Measurements from ENCODE around the gene WDFY1. TPM values are rescaled to one million over a fixed set of nuclear protein-coding genes. Genes with fewer than 3 reads are reported as not detected.
A peak's percentile ranks its signal among the peaks of the same experiment; 100 is the strongest.

Gene WDFY1
- total RNA-seq, 4 donors from 2014 or later: 36.9 to 82.0 (median 65.0) TPM

GRCh38 chr2:223841436-223842190, 103.5 kb downstream of the WDFY1 start:
- DNase-seq: no peak
- TF ChIP-seq POLR2A (IDR thresholded peaks at IDR 0.05): no peak
- TF ChIP-seq CTCF (IDR thresholded peaks at IDR 0.05): no peak

GRCh38 chr2:223837287-223838061, 107.7 kb downstream of the WDFY1 start, which contains the start of gene AP1S3:
AP1S3 (minus strand) TSS chr2:223837582; CDS start chr2:223837450, 132 bp downstream.
- no peaks in the 10 kb centered on the region for H3K36me3 ChIP-seq
- DNase-seq: peak; percentile 84 to 93 (median 91)
- TF ChIP-seq POLR2A (IDR thresholded peaks at IDR 0.05) (peak; percentile 22 to 76), CTCF (IDR thresholded peaks at IDR 0.05) (peak in 3 of 6 experiments; percentile 13 to 37 (median 32))
- H3K9me3 ChIP-seq: no peaks in the 10 kb centered on the region
- H3K4me1 ChIP-seq: peaks cover 0 to 11% (median 1%) of the 10 kb centered on the region in 4 donors
- peak within 1 kb of the TSS; percentile 76 to 90 (median 84) for H3K27ac ChIP-seq
- H3K4me3 ChIP-seq: peak within 1 kb of the TSS; percentile 69 to 95 (median 80)
- H3K27me3 ChIP-seq: no peaks in the 10 kb centered on the region

More at GRCh38 chr2:223841436-223842190, 103.5 kb downstream of the WDFY1 start:
- peak overlapping the region in 2 of 4 donors; percentile 60 to 67 for H3K27ac ChIP-seq
- H3K9me3 ChIP-seq: no peaks in the 10 kb centered on the region
- no peaks in the 10 kb centered on the region for H3K36me3 ChIP-seq
- H3K4me1 ChIP-seq: peaks cover 0 to 3% (median 1%) of the 10 kb centered on the region in 4 donors
- no peaks in the 10 kb centered on the region for H3K27me3 ChIP-seq
- H3K4me3 ChIP-seq: no peak overlapping the region

GRCh38 chr2:223835701-223836532, 109.2 kb downstream of the WDFY1 start:
- Histone ChIP-seq H3K4me1 (peaks cover 0 to 14% (median 1%) of the 10 kb centered on the region in 4 donors), H3K27me3 (no peaks in the 10 kb centered on the region), H3K4me3 (peak overlapping the region; percentile 69 to 95 (median 80)), H3K27ac (peak overlapping the region in 2 of 4 donors; percentile 78 to 90), H3K9me3 (no peaks in the 10 kb centered on the region), H3K36me3 (no peaks in the 10 kb centered on the region)
- TF ChIP-seq POLR2A (IDR thresholded peaks at IDR 0.05): no peak
- TF ChIP-seq CTCF (IDR thresholded peaks at IDR 0.05): no peak
- DNase-seq: peak in 2 of 3 donors; percentile 89 to 90

- peaks cover 0 to 14% (median 1%) of the 10 kb centered on the region in 4 donors for H3K4me1 ChIP-seq
- no peaks in the 10 kb centered on the region for H3K27me3 ChIP-seq
- no peaks in the 10 kb centered on the region for H3K36me3 ChIP-seq
- H3K9me3 ChIP-seq: no peaks in the 10 kb centered on the region
- no peak overlapping the region for H3K27ac ChIP-seq
- TF ChIP-seq POLR2A (IDR thresholded peaks at IDR 0.05): no peak
- TF ChIP-seq CTCF (IDR thresholded peaks at IDR 0.05): no peak
- no peak for DNase-seq
- H3K4me3 ChIP-seq: no peak overlapping the region
Measured at GRCh38 chr2:223834431-223834830, 110.7 kb downstream of the WDFY1 start.

Measured in Peyer's patch (tissue), 4 donors.